Bronchial epithelial cell (primary cell): ENCODE measurements around the gene C17orf50. TPM values are rescaled to one million over a fixed set of nuclear protein-coding genes. Genes with fewer than 3 reads are reported as not detected.

Source experiments
- DNase-seq: peaks from one replicate; pipeline ENCODE4 v3.0.0-alpha.2; 2010; ENCODE audit warnings: low read depth
- FAIRE-seq: peaks from 2 replicates; lab custom pipeline; 2011; peaks lifted over from hg19 to GRCh38; lab: Jason Lieb, UNC
- H3K27me3 ChIP-seq: 2 replicates; pipeline ENCODE4 v1.5.1; 2011; ENCODE audit warnings: low read length; ENCODE audit not compliant: control insufficient read depth, insufficient read depth
- H3K36me3 ChIP-seq: 2 replicates; pipeline ENCODE4 v1.5.1; 2011; ENCODE audit warnings: low read length; ENCODE audit not compliant: control insufficient read depth, insufficient read depth
- H3K4me3 ChIP-seq: 2 replicates; pipeline ENCODE4 v1.5.1; 2011; ENCODE audit warnings: mild to moderate bottlenecking, low read depth, low read length, control low read depth
- total RNA-seq: library from RNA; depleted of rRNA; stranded (reverse); fragments of >200 nt; gene quantifications from 2 replicates; pipeline ENCODE4 v1.2.1, GENCODE V29; 2014
- TF ChIP-seq, protein P1 (sequence below): IDR thresholded peaks from 2 replicates; pipeline ENCODE4 v1.5.1; 2011; ENCODE audit warnings: mild to moderate bottlenecking, moderate library complexity, low read length, control low read depth, inconsistent platforms; ENCODE audit not compliant: insufficient read depth, severe bottlenecking

C17orf50 gene
- total RNA-seq, 1 donor from 2014 or later = not detected

DNA sequence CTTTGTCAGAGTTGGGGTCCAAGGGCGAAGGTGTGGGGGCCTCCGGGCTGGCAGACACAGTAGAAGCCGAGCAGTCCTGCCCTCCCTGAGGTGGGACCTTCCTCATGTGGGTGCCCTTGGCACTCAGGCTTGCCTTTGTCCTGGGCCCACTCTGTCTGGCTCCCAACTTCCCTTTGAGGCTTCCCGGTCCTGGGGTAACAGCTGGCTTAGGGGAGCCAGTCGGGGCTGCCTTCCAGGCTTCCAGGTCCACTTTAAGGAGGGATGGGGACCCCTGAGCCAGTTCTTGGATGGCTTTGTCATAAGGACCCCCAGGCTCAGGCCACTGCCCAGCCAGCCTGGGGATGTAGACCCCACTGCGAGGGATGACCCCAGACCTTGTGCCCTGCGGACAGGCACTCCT lies 15.4 kb upstream of the C17orf50 start:
- no peak for FAIRE-seq

DNA sequence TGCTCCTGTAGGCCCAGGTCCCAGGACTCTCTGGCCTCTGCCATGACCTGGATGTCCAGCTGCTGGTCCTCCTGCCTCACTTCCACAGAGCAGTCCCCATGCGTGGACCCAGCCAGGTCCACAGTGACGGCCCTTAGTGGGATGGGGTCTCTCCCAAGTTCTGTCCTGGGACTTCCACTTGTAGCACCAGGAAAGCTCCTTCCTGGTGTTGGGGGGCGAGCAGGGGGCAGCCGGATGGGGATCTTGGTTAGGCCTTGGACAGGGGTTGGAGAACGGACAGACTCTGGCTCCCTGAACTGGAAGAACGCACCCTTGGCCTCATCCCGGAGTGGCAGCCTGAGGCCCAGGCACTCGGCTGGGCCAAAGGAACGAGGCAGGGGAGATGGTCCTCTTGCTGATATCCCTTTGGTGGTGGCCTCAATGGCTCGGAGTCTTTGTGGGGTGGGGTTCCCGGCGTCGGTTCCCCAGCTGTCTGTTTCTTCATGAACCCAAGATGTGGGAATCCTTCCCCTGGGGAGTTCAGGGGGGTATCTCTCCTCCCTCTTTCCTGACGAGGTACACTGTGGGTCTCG lies 14.9 kb upstream of the C17orf50 start:
- Histone ChIP-seq H3K4me3 (no peak overlapping the region), H3K27me3 (peaks cover 12% of the 10 kb centered on the region), H3K36me3 (no peaks in the 10 kb centered on the region)
- no peak for DNase-seq
- TF ChIP-seq, protein P1, sequence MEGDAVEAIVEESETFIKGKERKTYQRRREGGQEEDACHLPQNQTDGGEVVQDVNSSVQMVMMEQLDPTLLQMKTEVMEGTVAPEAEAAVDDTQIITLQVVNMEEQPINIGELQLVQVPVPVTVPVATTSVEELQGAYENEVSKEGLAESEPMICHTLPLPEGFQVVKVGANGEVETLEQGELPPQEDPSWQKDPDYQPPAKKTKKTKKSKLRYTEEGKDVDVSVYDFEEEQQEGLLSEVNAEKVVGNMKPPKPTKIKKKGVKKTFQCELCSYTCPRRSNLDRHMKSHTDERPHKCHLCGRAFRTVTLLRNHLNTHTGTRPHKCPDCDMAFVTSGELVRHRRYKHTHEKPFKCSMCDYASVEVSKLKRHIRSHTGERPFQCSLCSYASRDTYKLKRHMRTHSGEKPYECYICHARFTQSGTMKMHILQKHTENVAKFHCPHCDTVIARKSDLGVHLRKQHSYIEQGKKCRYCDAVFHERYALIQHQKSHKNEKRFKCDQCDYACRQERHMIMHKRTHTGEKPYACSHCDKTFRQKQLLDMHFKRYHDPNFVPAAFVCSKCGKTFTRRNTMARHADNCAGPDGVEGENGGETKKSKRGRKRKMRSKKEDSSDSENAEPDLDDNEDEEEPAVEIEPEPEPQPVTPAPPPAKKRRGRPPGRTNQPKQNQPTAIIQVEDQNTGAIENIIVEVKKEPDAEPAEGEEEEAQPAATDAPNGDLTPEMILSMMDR = no peak
- FAIRE-seq = no peak

More for the DNA sequence above, 15.4 kb upstream of the C17orf50 start:
- Histone ChIP-seq H3K4me3 (no peak overlapping the region), H3K27me3 (peaks cover 17% of the 10 kb centered on the region), H3K36me3 (no peaks in the 10 kb centered on the region)
- TF ChIP-seq, protein P1 = no peak
- DNase-seq = no peak

DNA sequence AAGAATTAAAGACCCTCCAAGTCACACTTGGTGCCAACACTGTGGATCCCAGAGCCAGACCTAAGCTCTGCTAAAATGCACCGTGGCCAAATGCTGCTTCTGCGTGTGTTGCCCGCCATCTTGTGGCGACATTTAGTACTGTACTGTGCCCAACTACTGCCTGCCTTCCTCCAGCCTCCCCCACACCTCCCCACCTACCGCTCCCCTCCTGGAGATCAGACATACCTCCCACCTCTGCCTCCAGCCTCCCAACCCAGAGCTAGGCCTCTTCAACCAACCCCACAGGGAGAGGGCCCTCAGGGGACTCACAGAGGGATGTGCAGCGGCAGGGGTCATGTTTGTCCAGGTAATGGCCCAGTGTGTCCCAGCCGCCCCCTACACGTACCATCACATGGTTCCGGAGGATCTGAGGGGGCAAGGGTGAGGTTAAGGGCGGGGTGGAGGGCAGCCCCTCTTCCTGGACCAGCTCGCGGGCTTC lies 13.1 kb upstream of the C17orf50 start:
- TF ChIP-seq, protein P1 = peak; percentile 91
- H3K36me3 ChIP-seq = no peaks in the 10 kb centered on the region
- no peak overlapping the region for H3K4me3 ChIP-seq
- FAIRE-seq (no peak), DNase-seq (peak; percentile 60)
- no peaks in the 10 kb centered on the region for H3K27me3 ChIP-seq

DNA sequence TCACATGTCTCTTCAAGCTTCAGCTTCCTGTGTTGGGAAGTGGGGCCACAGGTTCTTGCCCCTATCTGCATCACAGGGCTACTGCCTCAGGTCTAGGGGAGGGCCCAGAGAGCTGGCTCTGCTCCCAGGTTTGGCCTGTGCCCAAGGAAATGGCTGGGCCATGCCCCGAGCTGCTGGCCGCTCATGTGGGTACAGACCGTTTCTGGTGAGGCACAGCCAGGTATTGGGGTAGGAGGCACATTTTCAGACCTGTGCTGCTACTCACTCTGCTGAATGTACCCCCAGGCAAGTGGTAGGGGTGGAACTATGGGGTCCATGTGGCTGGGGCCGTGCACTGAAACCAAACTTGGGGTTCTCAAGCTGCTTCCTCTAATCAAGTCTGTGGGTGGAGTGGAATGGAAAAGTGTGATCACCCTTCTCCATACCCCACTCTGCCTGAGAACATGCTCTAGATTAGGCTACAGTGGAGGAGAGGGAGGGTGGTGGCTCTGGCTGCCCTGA lies 12.3 kb upstream of the C17orf50 start:
- Histone ChIP-seq H3K36me3 (no peaks in the 10 kb centered on the region), H3K4me3 (no peak overlapping the region), H3K27me3 (no peaks in the 10 kb centered on the region)
- FAIRE-seq (no peak), DNase-seq (peak; percentile 64)
- TF ChIP-seq, protein P1 = no peak

DNA sequence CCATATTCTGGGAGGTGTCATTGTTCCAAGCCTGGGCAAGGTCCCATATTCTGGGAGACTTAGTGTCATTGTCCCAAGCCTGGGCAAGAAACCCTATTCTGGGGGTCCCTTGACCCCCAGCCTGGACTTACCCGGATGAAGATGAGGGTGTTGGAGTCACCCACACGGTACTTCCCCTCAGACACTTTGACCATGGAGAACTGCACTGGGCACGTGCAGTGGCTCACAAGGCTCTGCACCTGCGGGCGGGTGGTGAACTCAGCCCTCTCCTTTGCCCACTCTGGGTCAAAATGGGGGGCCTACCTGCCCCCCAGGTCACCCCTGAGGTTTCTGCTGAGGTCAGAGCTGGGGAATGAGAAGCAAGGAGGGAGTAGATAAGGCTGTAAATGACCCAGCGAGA lies 11.7 kb upstream of the C17orf50 start:
- TF ChIP-seq, protein P1 = no peak
- Histone ChIP-seq H3K36me3 (no peaks in the 10 kb centered on the region), H3K27me3 (no peaks in the 10 kb centered on the region), H3K4me3 (no peak overlapping the region)
- FAIRE-seq = no peak
- DNase-seq = no peak
